GM19328 (cell line): ENCODE results near the gene CTTN.
"Not testable (repeated sequence)": the region's sequence is repeated elsewhere in the genome, so short reads cannot be mapped to it uniquely, and the experiment has no call there.

Experiments used
- ATAC-seq: cut with Tn5 transposase; IDR thresholded peaks from one replicate; pipeline ENCODE4 v1.9.1; 2021; ENCODE audit warnings: mild to moderate bottlenecking, moderate library complexity; ENCODE audit not compliant: unreplicated experiment

CTTN gene

DNA sequence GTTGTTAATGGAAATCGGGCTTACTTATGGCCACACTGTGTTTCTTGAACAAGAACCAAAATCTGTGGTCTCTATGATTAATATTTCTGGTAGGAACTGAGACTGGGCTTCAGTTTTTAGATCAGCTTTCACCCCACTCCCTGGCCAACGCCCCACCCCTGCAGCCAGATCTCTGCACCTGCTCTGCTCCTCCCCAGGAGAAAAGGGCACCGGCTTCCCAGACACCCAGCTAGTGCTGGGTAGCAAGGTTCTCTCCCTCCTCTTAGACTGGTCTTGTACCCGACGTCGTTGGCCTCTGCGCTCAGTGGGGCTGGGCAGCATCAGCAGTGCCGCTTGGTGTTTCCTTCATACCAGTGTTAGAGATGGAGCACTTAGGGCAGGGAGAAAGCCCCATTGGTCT, 17.0 kb upstream of the CTTN start:
- ATAC-seq, result no peak

- no peak for ATAC-seq
Measured at GRCh38 chr11:70381872-70382861, 16.2 kb upstream of the CTTN start.

DNA sequence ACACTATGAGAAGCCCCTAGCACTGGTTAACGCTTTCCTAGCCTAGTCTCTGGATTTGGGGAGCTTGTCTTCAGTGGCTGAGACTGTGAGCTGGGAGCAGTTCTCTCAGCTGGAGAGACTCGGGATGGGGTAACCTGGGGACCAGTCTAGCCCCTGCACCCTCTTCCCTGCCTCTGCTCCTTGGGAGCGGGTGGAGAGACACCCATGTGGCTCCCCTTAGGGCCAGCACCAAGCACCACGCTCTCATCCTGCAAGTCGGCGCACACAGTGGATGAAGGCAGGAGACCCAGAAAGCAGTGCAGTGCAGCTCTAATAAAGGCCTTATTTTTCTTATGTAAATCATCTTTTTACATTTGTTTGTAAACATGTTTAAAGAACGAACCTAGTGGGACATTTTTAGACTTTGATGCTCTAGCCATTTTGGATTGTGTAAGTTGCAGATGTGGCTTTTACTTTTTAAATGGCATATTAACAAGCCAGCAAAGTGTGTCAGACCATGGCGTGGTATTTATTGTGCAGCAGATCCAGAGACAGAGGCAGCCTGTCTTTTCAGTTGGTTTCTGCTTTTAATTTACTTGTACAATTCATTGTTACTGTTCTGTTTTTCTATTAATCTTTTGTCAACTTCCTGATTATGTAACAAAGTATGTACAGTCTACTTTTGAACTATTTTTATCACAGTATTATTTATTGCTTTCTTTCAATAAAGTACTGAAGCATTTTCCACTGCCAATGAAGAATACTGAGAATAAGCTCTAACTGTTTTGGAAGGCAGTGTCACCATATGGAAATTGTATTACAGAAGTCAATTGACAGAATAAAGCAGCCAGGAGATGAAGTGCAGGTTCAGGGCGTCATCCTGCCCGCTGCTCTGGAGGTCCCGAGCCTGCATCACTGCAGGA, 14.4 kb upstream of the CTTN start:
- ATAC-seq, result no peak

GRCh38 chr11:70384566-70385152, 13.7 kb upstream of the CTTN start:
- ATAC-seq, result no peak

DNA sequence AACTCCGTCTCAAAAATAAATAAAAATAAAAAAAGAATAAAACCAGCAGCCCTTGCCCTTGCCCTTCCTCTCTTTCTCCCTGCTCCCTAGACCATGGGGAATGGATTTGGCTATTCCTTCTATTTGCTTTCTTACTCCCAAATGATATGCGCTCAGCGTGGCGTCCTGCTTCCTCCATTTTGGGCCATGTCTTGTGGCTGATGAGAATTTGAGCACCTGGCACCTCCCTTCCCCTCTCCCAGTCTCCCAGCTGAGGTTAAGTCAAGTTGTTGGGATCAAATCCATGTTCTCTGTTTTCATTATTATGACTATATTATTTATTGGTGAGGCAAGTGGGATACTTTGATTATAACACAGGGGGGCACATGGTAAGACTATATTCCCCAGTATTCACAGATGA, 10.8 kb upstream of the CTTN start:
- no peak for ATAC-seq

DNA sequence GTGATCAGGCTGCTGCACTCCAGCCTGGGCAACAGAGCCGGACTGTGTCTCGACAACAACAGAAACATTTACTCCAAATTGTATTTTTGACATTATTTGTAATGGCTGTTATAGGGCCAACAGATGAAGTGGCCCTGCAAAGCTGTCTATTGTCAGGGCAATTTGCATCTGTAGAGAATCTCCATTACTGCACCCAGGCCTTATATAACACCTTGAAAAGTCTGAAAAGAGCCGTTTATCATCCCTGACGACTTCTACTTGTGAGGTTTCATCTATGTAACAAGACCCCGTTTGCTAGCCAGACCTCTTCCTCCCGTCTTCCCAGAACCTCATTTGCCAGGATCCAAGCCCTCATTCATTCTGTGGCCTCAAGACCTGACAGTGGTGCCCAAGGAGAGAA, 9.1 kb upstream of the CTTN start:
- ATAC-seq, result no peak

DNA sequence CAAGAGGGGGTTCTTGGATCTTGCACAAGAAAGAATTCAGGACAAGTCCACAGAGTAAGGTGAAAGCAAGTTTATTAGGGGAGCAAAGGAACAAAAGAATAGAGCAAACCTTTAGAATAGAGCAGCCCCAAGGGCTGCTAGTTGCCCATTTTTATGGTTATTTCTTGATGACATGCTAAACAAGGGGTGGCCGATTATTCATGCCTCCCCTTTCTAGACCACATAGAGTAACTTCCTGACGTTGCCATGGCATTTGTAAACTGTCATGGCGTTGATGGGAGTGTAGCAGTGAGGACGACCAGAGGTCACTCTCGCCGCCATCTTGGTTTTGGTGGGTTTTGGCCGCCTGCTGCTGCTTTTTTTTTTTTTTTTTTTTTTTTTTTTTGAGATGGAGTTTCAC, 7.4 kb upstream of the CTTN start:
- not testable (repeated sequence) for ATAC-seq

DNA sequence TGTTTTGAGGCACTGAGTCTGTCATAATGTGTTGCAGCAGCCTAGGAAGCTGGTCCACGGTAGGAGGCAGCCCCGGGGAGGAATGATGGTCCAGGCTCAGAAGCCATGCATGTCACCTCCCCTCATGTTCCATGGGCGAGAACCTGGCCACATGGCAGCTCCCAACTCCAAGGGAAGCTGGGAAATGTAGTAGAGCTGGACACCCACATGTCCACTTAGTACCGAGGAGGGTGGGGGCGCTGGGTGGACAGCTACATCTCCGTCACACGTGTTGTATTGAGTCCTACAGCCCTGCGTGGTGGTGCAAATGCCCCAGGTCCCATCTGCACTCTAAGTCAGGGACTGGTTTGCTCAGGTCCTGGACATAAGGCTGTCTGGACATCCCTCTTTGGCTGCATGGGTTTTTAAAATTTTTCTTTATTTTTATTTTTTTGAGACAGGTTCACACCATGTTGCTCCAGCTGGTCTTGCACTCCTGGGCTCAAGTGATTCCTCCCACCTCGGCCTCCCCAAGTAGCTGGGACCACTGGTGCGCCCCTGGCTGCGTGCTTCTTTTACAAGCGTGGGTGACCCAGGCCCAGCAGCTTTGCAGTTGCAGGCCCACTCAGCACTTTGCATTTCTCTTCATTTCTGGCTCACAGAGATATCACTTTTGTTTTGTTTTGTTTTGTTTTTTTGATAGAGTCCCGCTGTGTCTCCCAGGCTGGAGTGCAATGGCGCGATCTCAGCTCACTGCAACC, 3.9 kb upstream of the CTTN start:
- ATAC-seq, result no peak

GRCh38 chr11:70397336-70397982, 870 bp upstream of the CTTN start:
- ATAC-seq, result no peak

GRCh38 chr11:70398834-70399680, 728 bp downstream of the CTTN start:
- no peak for ATAC-seq

DNA sequence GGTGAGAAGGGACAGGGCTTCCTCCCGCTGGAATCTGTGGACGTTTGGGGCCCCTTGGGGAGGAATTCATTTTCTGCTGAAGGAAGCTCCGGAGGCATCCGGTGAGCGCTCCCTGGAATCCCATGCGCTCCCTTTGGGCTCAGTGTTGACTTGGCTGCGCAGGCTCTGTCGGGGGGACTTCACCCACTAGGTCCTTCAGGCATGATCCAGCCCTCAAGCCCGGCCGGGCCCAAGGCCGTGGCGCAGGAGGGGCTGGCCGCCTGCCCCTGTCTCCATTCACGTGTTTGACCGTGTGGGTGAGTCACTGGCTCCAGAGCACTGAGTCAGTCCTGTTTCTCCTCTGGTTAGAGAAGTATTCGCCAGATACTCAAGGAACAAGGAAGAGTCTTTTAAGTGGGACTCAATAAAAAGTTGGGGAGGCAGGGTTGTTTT, 1.4 kb downstream of the CTTN start:
- no peak for ATAC-seq

- ATAC-seq, result no peak
Measured at GRCh38 chr11:70400643-70401042, 2.3 kb downstream of the CTTN start.

DNA sequence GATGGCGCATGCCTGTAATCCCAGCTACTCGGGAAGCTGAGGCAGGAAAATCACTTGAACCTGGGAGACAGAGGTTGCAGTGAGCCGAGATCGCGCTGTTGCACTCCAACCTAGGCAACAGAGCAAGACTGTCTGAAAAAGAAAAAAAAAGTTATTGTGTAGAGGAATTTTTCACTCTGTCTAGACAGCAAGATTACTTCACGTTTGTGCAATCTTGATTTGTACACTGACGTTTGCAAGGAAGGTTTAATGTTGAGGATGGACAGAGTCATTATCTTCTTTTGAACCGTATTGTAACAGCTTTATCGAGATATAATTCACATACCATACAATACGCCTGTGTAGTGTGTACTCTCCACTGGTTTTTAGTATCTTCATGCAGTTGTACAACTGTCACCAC, 3.7 kb downstream of the CTTN start:
- ATAC-seq, result no peak

- no peak for ATAC-seq
Measured at GRCh38 chr11:70402685-70403084, 4.4 kb downstream of the CTTN start.

- ATAC-seq, result no peak
Measured at GRCh38 chr11:70404244-70404643, 5.9 kb downstream of the CTTN start.

DNA sequence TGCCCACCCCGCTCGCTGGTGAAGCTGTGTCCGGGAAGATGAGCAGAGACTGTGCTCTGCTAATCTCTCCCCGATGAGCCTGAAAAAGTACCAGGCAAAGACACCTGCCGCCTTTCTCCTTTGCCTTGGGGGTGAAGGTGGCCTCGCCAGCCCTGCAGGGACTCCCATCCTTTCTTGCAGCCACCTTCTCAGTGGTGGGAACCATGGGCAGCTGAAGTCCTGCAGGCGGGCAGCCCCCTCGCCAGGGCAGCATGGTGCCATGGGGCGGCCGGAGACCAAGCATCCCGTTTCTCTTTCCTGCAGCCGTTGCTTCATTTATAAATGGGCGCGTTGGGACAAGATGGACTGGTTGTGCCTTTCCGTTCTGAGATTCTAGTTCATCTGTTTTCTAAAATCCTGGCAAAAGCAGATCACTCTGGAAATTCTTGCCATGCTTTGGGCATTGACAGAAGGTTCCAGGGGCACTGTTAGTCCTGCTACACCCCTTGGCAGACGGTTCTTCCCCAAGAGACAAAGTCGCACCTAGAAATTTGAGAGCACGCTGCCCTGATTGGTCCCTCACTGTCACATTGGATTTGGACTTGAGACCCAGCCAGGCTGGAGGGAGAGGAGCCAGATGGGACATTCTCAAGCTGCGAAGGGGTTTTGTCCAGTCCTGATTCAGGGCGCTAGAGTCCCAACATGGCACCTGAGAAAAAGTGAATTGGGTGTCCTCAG, 7.5 kb downstream of the CTTN start:
- no peak for ATAC-seq

- ATAC-seq, result no peak
Measured at GRCh38 chr11:70407121-70407520, 8.8 kb downstream of the CTTN start.

DNA sequence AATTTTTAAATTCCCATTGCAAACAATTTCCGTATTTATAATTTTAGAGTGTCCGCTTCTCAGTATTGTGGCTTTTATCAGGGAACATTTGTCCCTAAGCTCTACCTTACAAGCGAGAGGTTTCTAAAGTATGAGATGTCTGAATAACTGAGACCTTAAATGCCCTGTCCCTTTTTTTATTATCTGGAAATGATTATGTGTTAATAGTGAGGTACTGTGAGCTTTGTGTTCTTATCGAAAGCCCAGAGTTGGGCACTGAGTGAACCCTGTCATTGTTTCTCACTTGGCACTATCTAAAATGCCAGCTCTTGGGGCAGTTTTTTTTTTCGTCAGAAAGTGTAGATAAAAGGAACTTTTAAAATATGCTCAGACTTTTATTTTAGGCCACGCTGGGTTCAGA, 9.5 kb downstream of the CTTN start:
- ATAC-seq, result no peak

DNA sequence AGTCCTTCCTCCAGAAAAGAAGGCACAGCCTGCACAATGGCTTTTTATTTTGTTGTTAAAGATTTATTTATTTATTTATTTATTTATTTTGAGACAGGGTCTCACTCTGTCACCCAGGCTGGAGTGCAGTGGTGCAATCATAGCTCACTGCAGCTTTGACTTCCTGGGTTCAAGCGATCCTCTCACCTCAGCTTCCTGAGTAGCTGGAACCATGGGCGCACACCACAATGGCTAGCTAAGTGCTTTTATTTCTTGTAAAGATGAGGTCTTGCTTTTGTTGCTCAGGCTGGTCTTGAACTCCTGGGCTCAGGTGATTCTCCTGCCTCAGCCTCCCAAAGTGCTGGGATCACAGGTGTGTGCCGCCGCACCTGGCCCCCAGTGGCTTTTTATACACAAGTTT, 10.0 kb downstream of the CTTN start:
- not testable (repeated sequence) for ATAC-seq
